Activated CD8-positive, alpha-beta memory T cell treated with anti-CD3 and anti-CD28 coated beads, Interleukin-2, amount 10 ng/mL, durations not matched to agents 7 days and 5 days (primary cell): Measurements from ENCODE around the gene SLC15A3. TPM values are rescaled to one million over a fixed set of nuclear protein-coding genes. Genes with fewer than 3 reads are reported as not detected.

Experiments used
- ATAC-seq: fragments of 150-1000 bp; cut with Tn5 transposase; one replicate; pipeline ENCODE4 v1.10.0; 2021; ENCODE audit warnings: moderate library complexity
- CTCF ChIA-PET: fragments of 350-600 bp; sonication (Branson Sonifier 250); formaldehyde crosslinking; loops from one replicate; lab custom pipeline; 2021; ENCODE audit warnings: antibody characterized with exemption; lab: Charles Lee
- DNase-seq: peaks from one replicate; pipeline ENCODE4 v3.0.0-alpha.2; 2020
- H3K27ac Mint-ChIP-seq: one replicate; pipeline ENCODE4 v1.8.0; 2021; ENCODE audit warnings: mild to moderate bottlenecking, mixed read lengths
- H3K27me3 Mint-ChIP-seq: one replicate; pipeline ENCODE4 v1.8.0; 2021; ENCODE audit warnings: mixed read lengths
- H3K36me3 Mint-ChIP-seq: one replicate; pipeline ENCODE4 v1.8.0; 2021; ENCODE audit warnings: mild to moderate bottlenecking, mixed read lengths
- H3K4me1 Mint-ChIP-seq: one replicate; pipeline ENCODE4 v1.8.0; 2021; ENCODE audit warnings: mixed read lengths
- H3K4me3 Mint-ChIP-seq: one replicate; pipeline ENCODE4 v1.8.0; 2021; ENCODE audit warnings: mild to moderate bottlenecking, moderate library complexity, mixed read lengths
- H3K9me3 Mint-ChIP-seq: one replicate; pipeline ENCODE4 v1.8.0; 2022; ENCODE audit warnings: low read depth, mixed read lengths
- total RNA-seq, 2 experiments: library from RNA; stranded (reverse); gene quantifications; one replicate each; pipeline ENCODE4 v1.2.3, GENCODE V29; 2021

SLC15A3 gene
- total RNA-seq, 2 experiments from 2014 or later = 0.30 to 0.96 TPM

- no peak overlapping the region for H3K4me3 Mint-ChIP-seq
- no peaks in the 10 kb centered on the region for H3K36me3 Mint-ChIP-seq
- H3K27ac Mint-ChIP-seq = no peak overlapping the region
- DNase-seq (no peak), ATAC-seq (no peak)
- H3K27me3 Mint-ChIP-seq = peaks cover 2% of the 10 kb centered on the region
- CTCF ChIA-PET = interaction anchor here (1.0 to 1.8 kb wide), 5 partner anchors 10 to 189 kb away, joined by 3 to 9 read pairs (median 3); no protein-coding TSS in a partner anchor
- H3K9me3 Mint-ChIP-seq = no peaks in the 10 kb centered on the region
- H3K4me1 Mint-ChIP-seq = peaks cover 2% of the 10 kb centered on the region
Measured at GRCh38 chr11:60939855-60940254, 12.1 kb downstream of the SLC15A3 start.

GRCh38 chr11:60939301-60939700, 12.7 kb downstream of the SLC15A3 start:
- no peak overlapping the region for H3K27ac Mint-ChIP-seq
- CTCF ChIA-PET = interaction anchor here (1.1 to 1.8 kb wide), 3 partner anchors 21 to 190 kb away, joined by 3 to 4 read pairs (median 3); no protein-coding TSS in a partner anchor
- peaks cover 2% of the 10 kb centered on the region for H3K4me1 Mint-ChIP-seq
- no peak overlapping the region for H3K4me3 Mint-ChIP-seq
- peaks cover 2% of the 10 kb centered on the region for H3K27me3 Mint-ChIP-seq
- H3K36me3 Mint-ChIP-seq = no peaks in the 10 kb centered on the region
- ATAC-seq (no peak), DNase-seq (no peak)
- no peaks in the 10 kb centered on the region for H3K9me3 Mint-ChIP-seq

- Mint-ChIP-seq H3K4me3 (no peak overlapping the region), H3K4me1 (peaks cover 2% of the 10 kb centered on the region), H3K36me3 (no peaks in the 10 kb centered on the region), H3K27ac (no peak overlapping the region), H3K27me3 (peaks cover 2% of the 10 kb centered on the region), H3K9me3 (no peaks in the 10 kb centered on the region)
- DNase-seq = no peak
- CTCF ChIA-PET = interaction anchor here (1.2 to 1.8 kb wide), 2 partner anchors 20 to 32 kb away, joined by 3 to 4 read pairs; no protein-coding TSS in a partner anchor
- no peak for ATAC-seq
Measured at GRCh38 chr11:60938500-60938899, 13.5 kb downstream of the SLC15A3 start.

- Mint-ChIP-seq H3K9me3 (no peaks in the 10 kb centered on the region), H3K27ac (no peak overlapping the region), H3K36me3 (no peaks in the 10 kb centered on the region), H3K27me3 (peaks cover 2% of the 10 kb centered on the region), H3K4me1 (peaks cover 2% of the 10 kb centered on the region), H3K4me3 (no peak overlapping the region)
- ATAC-seq (no peak), DNase-seq (no peak)
- CTCF ChIA-PET = no interaction called here
Measured at GRCh38 chr11:60937811-60938210, 14.2 kb downstream of the SLC15A3 start.

- Mint-ChIP-seq H3K36me3 (no peaks in the 10 kb centered on the region), H3K4me3 (no peak overlapping the region), H3K27ac (no peak overlapping the region), H3K27me3 (peaks cover 2% of the 10 kb centered on the region), H3K4me1 (peaks cover 2% of the 10 kb centered on the region), H3K9me3 (no peaks in the 10 kb centered on the region)
- DNase-seq (no peak), ATAC-seq (no peak)
- CTCF ChIA-PET = no interaction called here
Measured at GRCh38 chr11:60937144-60937527, 14.8 kb downstream of the SLC15A3 start.

GRCh38 chr11:60936467-60937143, 15.4 kb downstream of the SLC15A3 start:
- H3K4me1 Mint-ChIP-seq = no peaks in the 10 kb centered on the region
- CTCF ChIA-PET = interaction anchor here (1.0 kb wide), 1 partner anchor 251 kb away, joined by 3 read pairs; no protein-coding TSS in a partner anchor
- no peaks in the 10 kb centered on the region for H3K9me3 Mint-ChIP-seq
- H3K27me3 Mint-ChIP-seq = peaks cover 2% of the 10 kb centered on the region
- no peak overlapping the region for H3K4me3 Mint-ChIP-seq
- no peak overlapping the region for H3K27ac Mint-ChIP-seq
- ATAC-seq = no peak
- no peaks in the 10 kb centered on the region for H3K36me3 Mint-ChIP-seq
- no peak for DNase-seq

- H3K36me3 Mint-ChIP-seq = no peaks in the 10 kb centered on the region
- H3K27me3 Mint-ChIP-seq = peaks cover 4% of the 10 kb centered on the region
- no peaks in the 10 kb centered on the region for H3K4me1 Mint-ChIP-seq
- DNase-seq = no peak
- H3K27ac Mint-ChIP-seq = no peak overlapping the region
- no peaks in the 10 kb centered on the region for H3K9me3 Mint-ChIP-seq
- ATAC-seq = no peak
- CTCF ChIA-PET = interaction anchor here (1.0 kb wide), 1 partner anchor 252 kb away, joined by 3 read pairs; no protein-coding TSS in a partner anchor
- H3K4me3 Mint-ChIP-seq = no peak overlapping the region
Measured at GRCh38 chr11:60935676-60936442, 16.1 kb downstream of the SLC15A3 start.

- CTCF ChIA-PET = no interaction called here
- DNase-seq (no peak), ATAC-seq (no peak)
- H3K27ac Mint-ChIP-seq = no peak overlapping the region
- H3K27me3 Mint-ChIP-seq = peaks cover 7% of the 10 kb centered on the region
- no peaks in the 10 kb centered on the region for H3K9me3 Mint-ChIP-seq
- no peak overlapping the region for H3K4me3 Mint-ChIP-seq
- H3K36me3 Mint-ChIP-seq = no peaks in the 10 kb centered on the region
- H3K4me1 Mint-ChIP-seq = no peaks in the 10 kb centered on the region
Measured at GRCh38 chr11:60934790-60935605, 17.0 kb downstream of the SLC15A3 start.

- ATAC-seq = no peak
- Mint-ChIP-seq H3K27me3 (peaks cover 14% of the 10 kb centered on the region), H3K36me3 (no peaks in the 10 kb centered on the region), H3K4me1 (no peaks in the 10 kb centered on the region), H3K27ac (no peak overlapping the region), H3K4me3 (no peak overlapping the region), H3K9me3 (no peaks in the 10 kb centered on the region)
- no peak for DNase-seq
- CTCF ChIA-PET = no interaction called here
Measured at GRCh38 chr11:60934124-60934789, 17.7 kb downstream of the SLC15A3 start.

GRCh38 chr11:60933416-60934123, 18.4 kb downstream of the SLC15A3 start:
- Mint-ChIP-seq H3K4me3 (no peak overlapping the region), H3K27ac (no peak overlapping the region), H3K27me3 (peaks cover 15% of the 10 kb centered on the region), H3K4me1 (no peaks in the 10 kb centered on the region), H3K36me3 (no peaks in the 10 kb centered on the region), H3K9me3 (no peaks in the 10 kb centered on the region)
- no peak for DNase-seq
- CTCF ChIA-PET = no interaction called here
- no peak for ATAC-seq

- H3K27ac Mint-ChIP-seq = no peak overlapping the region
- no peaks in the 10 kb centered on the region for H3K36me3 Mint-ChIP-seq
- CTCF ChIA-PET = no interaction called here
- no peak for DNase-seq
- no peak for ATAC-seq
- no peaks in the 10 kb centered on the region for H3K9me3 Mint-ChIP-seq
- peaks cover 15% of the 10 kb centered on the region for H3K27me3 Mint-ChIP-seq
- H3K4me1 Mint-ChIP-seq = no peaks in the 10 kb centered on the region
- H3K4me3 Mint-ChIP-seq = no peak overlapping the region
Measured at GRCh38 chr11:60932605-60933356, 19.2 kb downstream of the SLC15A3 start.

GRCh38 chr11:60931917-60932316, 20.1 kb downstream of the SLC15A3 start:
- Mint-ChIP-seq H3K27me3 (peaks cover 18% of the 10 kb centered on the region), H3K36me3 (no peaks in the 10 kb centered on the region), H3K4me3 (no peak overlapping the region), H3K4me1 (no peaks in the 10 kb centered on the region), H3K9me3 (no peaks in the 10 kb centered on the region), H3K27ac (no peak overlapping the region)
- DNase-seq (no peak), ATAC-seq (no peak)
- CTCF ChIA-PET = no interaction called here
